Nephron progenitor cell (in vitro differentiated cells): Measurements from ENCODE around the gene TREM1.

Experiments used
- DNase-seq: peaks from one replicate; pipeline ENCODE4 v3.0.0; 2021
- H3K27ac Mint-ChIP-seq: 2 replicates; pipeline ENCODE4 v1.8.0; 2021; ENCODE audit warnings: mild to moderate bottlenecking, moderate library complexity, mixed read lengths
- H3K27me3 Mint-ChIP-seq: 2 replicates; pipeline ENCODE4 v1.8.0; 2021; ENCODE audit warnings: mild to moderate bottlenecking, low read depth, mixed read lengths; ENCODE audit not compliant: poor library complexity
- H3K36me3 Mint-ChIP-seq: 2 replicates; pipeline ENCODE4 v1.8.0; 2021; ENCODE audit warnings: low read depth, mixed read lengths
- H3K4me1 Mint-ChIP-seq: 2 replicates; pipeline ENCODE4 v1.8.0; 2021; ENCODE audit warnings: mixed read lengths
- H3K4me3 Mint-ChIP-seq: 2 replicates; pipeline ENCODE4 v1.8.0; 2021; ENCODE audit warnings: mild to moderate bottlenecking, moderate library complexity, mixed read lengths
- H3K9me3 Mint-ChIP-seq: 2 replicates; pipeline ENCODE4 v1.8.0; 2021; ENCODE audit warnings: mild to moderate bottlenecking, moderate library complexity, mixed read lengths
- CTCF ChIP-seq: fragments of 200-600 bp; sonication (generic); IDR thresholded peaks from 2 replicates; pipeline ENCODE4 v1.5.0; 2021; ENCODE audit warnings: antibody characterized with exemption

Gene TREM1

GRCh38 chr6:41318654-41319565 is 32.4 kb upstream of the TREM1 start:
- peak; percentile 100 for TF ChIP-seq CTCF
- peak overlapping the region; percentile 50 for H3K27ac Mint-ChIP-seq
- peak; percentile 85 for DNase-seq

GRCh38 chr6:41318261-41318653 is 31.8 kb upstream of the TREM1 start:
- DNase-seq: no peak
- Mint-ChIP-seq H3K4me1 (peaks cover 14% of the 10 kb centered on the region), H3K27me3 (peaks cover 34% of the 10 kb centered on the region), H3K4me3 (peak overlapping the region; percentile 72), H3K27ac (no peak overlapping the region), H3K9me3 (no peaks in the 10 kb centered on the region), H3K36me3 (no peaks in the 10 kb centered on the region)
- TF ChIP-seq CTCF: no peak

More at GRCh38 chr6:41318654-41319565, 32.4 kb upstream of the TREM1 start:
- no peaks in the 10 kb centered on the region for H3K36me3 Mint-ChIP-seq
- peak overlapping the region; percentile 72 for H3K4me3 Mint-ChIP-seq
- no peaks in the 10 kb centered on the region for H3K9me3 Mint-ChIP-seq
- peaks cover 14% of the 10 kb centered on the region for H3K4me1 Mint-ChIP-seq
- H3K27me3 Mint-ChIP-seq: peaks cover 35% of the 10 kb centered on the region

GRCh38 chr6:41315943-41316620 is 29.6 kb upstream of the TREM1 start:
- no peaks in the 10 kb centered on the region for H3K36me3 Mint-ChIP-seq
- no peaks in the 10 kb centered on the region for H3K9me3 Mint-ChIP-seq
- DNase-seq: no peak
- H3K27ac Mint-ChIP-seq: no peak overlapping the region
- peaks cover 23% of the 10 kb centered on the region for H3K4me1 Mint-ChIP-seq
- TF ChIP-seq CTCF: no peak
- H3K4me3 Mint-ChIP-seq: no peak overlapping the region
- H3K27me3 Mint-ChIP-seq: peaks cover 40% of the 10 kb centered on the region

- peaks cover 40% of the 10 kb centered on the region for H3K27me3 Mint-ChIP-seq
- no peak overlapping the region for H3K27ac Mint-ChIP-seq
Observed at GRCh38 chr6:41315203-41315602, 28.7 kb upstream of the TREM1 start.

GRCh38 chr6:41306187-41306854 is 19.8 kb upstream of the TREM1 start:
- no peaks in the 10 kb centered on the region for H3K36me3 Mint-ChIP-seq
- H3K4me3 Mint-ChIP-seq: no peak overlapping the region
- H3K9me3 Mint-ChIP-seq: peaks cover 14% of the 10 kb centered on the region
- no peaks in the 10 kb centered on the region for H3K4me1 Mint-ChIP-seq
- peaks cover 27% of the 10 kb centered on the region for H3K27me3 Mint-ChIP-seq
- no peak overlapping the region for H3K27ac Mint-ChIP-seq
- TF ChIP-seq CTCF: peak; percentile 66
- peak; percentile 49 for DNase-seq

More at GRCh38 chr6:41315203-41315602, 28.7 kb upstream of the TREM1 start:
- H3K9me3 Mint-ChIP-seq: no peaks in the 10 kb centered on the region
- no peak overlapping the region for H3K4me3 Mint-ChIP-seq
- no peaks in the 10 kb centered on the region for H3K36me3 Mint-ChIP-seq
- DNase-seq: no peak
- peaks cover 23% of the 10 kb centered on the region for H3K4me1 Mint-ChIP-seq
- TF ChIP-seq CTCF: no peak
